ENCODE measurements around the gene PFKL. TPM values are rescaled to one million over a fixed set of nuclear protein-coding genes. Genes with fewer than 3 reads are reported as not detected.

PFKL gene
- polyA plus RNA-seq, 1 donor (not counting 4 experiments of a cell fraction or from before 2014, with no cell fraction given) = 46.6 TPM

DNA sequence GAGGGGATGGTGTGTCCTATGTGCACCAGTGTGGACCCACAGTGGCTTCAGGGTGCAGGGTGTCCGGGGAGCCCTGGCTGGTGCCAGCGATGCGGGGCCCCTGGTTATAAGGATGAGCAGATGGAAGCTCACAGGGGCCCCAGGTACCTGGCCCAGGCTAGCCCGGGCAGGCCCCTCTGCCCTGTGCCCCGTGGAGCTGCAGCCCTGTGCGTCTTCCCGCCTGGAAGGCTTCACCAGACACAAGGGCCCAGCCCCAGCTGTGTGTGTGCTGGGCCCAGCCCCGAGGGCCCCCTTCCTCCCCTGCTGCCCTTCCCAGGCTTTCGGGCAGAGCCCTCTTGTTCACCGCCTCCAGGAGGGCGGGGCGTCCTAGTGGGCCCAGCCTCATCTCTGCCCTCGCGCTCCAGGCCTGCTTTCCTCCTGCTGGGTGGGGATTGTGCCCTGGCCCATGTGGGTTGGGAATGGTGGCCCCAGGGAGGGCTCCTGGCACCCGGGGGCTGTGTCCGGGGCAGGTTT is 15.9 kb downstream of the PFKL start:
- no peaks in the 10 kb centered on the region for H3K9me3 ChIP-seq (ENCODE audit: control insufficient read depth, low read depth, low read length)
- peaks cover 11 to 42% of the 10 kb centered on the region in 2 experiments for H3K36me3 ChIP-seq (ENCODE audit: control insufficient read depth in 2 of 2, extremely low read depth in 1 of 2, insufficient read depth in 2 of 2, low read length in 2 of 2)
- no peak for DNase-seq (ENCODE audit: low read depth, low spot score)
- dilution Hi-C loops (cut with MboI; ENCODE audit: extremely low pct_ligation_motif_present, low sequenced_read_pairs) = no loop called here
- H3K4me1 ChIP-seq (ENCODE audit: control insufficient read depth, extremely low read depth, insufficient read depth, low read length) = peaks cover 3% of the 10 kb centered on the region
- H3K27ac ChIP-seq (ENCODE audit: control insufficient read depth, insufficient read depth, low read length) = no peak overlapping the region
- TF ChIP-seq, protein P1, sequence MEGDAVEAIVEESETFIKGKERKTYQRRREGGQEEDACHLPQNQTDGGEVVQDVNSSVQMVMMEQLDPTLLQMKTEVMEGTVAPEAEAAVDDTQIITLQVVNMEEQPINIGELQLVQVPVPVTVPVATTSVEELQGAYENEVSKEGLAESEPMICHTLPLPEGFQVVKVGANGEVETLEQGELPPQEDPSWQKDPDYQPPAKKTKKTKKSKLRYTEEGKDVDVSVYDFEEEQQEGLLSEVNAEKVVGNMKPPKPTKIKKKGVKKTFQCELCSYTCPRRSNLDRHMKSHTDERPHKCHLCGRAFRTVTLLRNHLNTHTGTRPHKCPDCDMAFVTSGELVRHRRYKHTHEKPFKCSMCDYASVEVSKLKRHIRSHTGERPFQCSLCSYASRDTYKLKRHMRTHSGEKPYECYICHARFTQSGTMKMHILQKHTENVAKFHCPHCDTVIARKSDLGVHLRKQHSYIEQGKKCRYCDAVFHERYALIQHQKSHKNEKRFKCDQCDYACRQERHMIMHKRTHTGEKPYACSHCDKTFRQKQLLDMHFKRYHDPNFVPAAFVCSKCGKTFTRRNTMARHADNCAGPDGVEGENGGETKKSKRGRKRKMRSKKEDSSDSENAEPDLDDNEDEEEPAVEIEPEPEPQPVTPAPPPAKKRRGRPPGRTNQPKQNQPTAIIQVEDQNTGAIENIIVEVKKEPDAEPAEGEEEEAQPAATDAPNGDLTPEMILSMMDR (optimal IDR thresholded peaks at IDR 0.05 in 1 of 3, IDR thresholded peaks at IDR 0.05 in 1 of 3, conservative IDR thresholded peaks at IDR 0.05 in 1 of 3; ENCODE audit: extremely low read depth in 1 of 3, insufficient read depth in 2 of 3, low read length in 3 of 3) = no peak
- no peak for TF ChIP-seq EZH2 (IDR thresholded peaks at IDR 0.05; ENCODE audit: low read length)
- H2AFZ ChIP-seq (ENCODE audit: control insufficient read depth, low read length) = no peak overlapping the region
- no peak overlapping the region for H3K4me3 ChIP-seq (ENCODE audit: control insufficient read depth in 2 of 3, extremely low read depth in 1 of 3, insufficient read depth in 2 of 3, low read depth in 1 of 3, low read length in 3 of 3)
- FAIRE-seq = no peak
- no peaks in the 10 kb centered on the region for H3K79me2 ChIP-seq (ENCODE audit: control insufficient read depth, insufficient read depth, low read length)
- no peak overlapping the region for H3K4me2 ChIP-seq (ENCODE audit: control insufficient read depth, extremely low read depth, insufficient read depth, low read depth, low read length)
- no peaks in the 10 kb centered on the region for H3K9me1 ChIP-seq (ENCODE audit: control insufficient read depth, extremely low read depth, insufficient read depth, low read length)
- no peak overlapping the region for H3K9ac ChIP-seq (ENCODE audit: control insufficient read depth, extremely low read depth, insufficient read depth, low read length)
- no peaks in the 10 kb centered on the region for H3K27me3 ChIP-seq (ENCODE audit: control insufficient read depth, extremely low read depth, insufficient read depth, low read length)
- H4K20me1 ChIP-seq (ENCODE audit: control insufficient read depth, extremely low read depth, insufficient read depth, low read length) = no peaks in the 10 kb centered on the region

DNA sequence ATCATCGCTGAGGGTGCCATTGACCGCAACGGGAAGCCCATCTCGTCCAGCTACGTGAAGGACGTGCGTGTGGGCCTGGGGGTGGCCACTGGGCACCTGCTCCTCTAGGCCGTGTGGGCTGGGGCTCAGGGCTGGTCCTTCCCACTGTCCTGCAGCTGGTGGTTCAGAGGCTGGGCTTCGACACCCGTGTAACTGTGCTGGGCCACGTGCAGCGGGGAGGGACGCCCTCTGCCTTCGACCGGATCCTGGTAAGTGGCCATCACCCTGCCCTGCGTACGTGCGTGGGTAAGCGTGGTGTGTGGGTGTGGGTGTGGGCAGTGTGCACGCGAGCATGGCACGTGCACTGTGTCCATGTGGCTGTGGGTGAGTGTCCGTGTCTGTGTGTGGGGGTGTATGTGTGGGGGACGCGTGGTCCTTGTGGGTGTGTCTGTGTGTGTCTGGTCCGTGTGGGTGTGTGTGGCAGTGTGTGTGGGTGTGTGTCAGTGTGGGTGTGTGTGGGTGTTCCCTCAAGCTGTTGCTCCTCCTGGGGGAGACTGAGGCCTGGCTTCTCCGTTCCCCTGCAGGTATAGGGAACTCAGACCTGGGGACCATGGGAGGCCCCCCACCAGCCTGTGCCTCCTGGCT is 16.5 kb downstream of the PFKL start:
- H3K4me2 ChIP-seq (ENCODE audit: control insufficient read depth, extremely low read depth, insufficient read depth, low read depth, low read length) = no peak overlapping the region

More for the DNA sequence above, 16.5 kb downstream of the PFKL start:
- Histone ChIP-seq H3K36me3 (ENCODE audit: control insufficient read depth in 2 of 2, extremely low read depth in 1 of 2, insufficient read depth in 2 of 2, low read length in 2 of 2) (peaks cover 13 to 40% of the 10 kb centered on the region in 2 experiments), H3K27me3 (ENCODE audit: control insufficient read depth, extremely low read depth, insufficient read depth, low read length) (no peaks in the 10 kb centered on the region), H3K27ac (ENCODE audit: control insufficient read depth, insufficient read depth, low read length) (no peak overlapping the region), H3K4me1 (ENCODE audit: control insufficient read depth, extremely low read depth, insufficient read depth, low read length) (peaks cover 3% of the 10 kb centered on the region), H3K9me1 (ENCODE audit: control insufficient read depth, extremely low read depth, insufficient read depth, low read length) (no peaks in the 10 kb centered on the region), H3K79me2 (ENCODE audit: control insufficient read depth, insufficient read depth, low read length) (no peaks in the 10 kb centered on the region), H3K9me3 (ENCODE audit: control insufficient read depth, low read depth, low read length) (no peaks in the 10 kb centered on the region), H3K9ac (ENCODE audit: control insufficient read depth, extremely low read depth, insufficient read depth, low read length) (no peak overlapping the region), H3K4me3 (ENCODE audit: control insufficient read depth in 2 of 3, extremely low read depth in 1 of 3, insufficient read depth in 2 of 3, low read depth in 1 of 3, low read length in 3 of 3) (no peak overlapping the region), H2AFZ (ENCODE audit: control insufficient read depth, low read length) (no peak overlapping the region), H4K20me1 (ENCODE audit: control insufficient read depth, extremely low read depth, insufficient read depth, low read length) (no peaks in the 10 kb centered on the region)
- dilution Hi-C loops (cut with MboI; ENCODE audit: extremely low pct_ligation_motif_present, low sequenced_read_pairs) = no loop called here
- DNase-seq (ENCODE audit: low read depth, low spot score) (no peak), FAIRE-seq (no peak)
- TF ChIP-seq, protein P1 (optimal IDR thresholded peaks at IDR 0.05 in 1 of 3, IDR thresholded peaks at IDR 0.05 in 1 of 3, conservative IDR thresholded peaks at IDR 0.05 in 1 of 3; ENCODE audit: extremely low read depth in 1 of 3, insufficient read depth in 2 of 3, low read length in 3 of 3) = no peak
- no peak for TF ChIP-seq EZH2 (IDR thresholded peaks at IDR 0.05; ENCODE audit: low read length)

All from keratinocyte (primary cell).